GM18951 (cell line): ENCODE data around the gene ETV6.

Experiments used
- POLR2A ChIP-seq: IDR thresholded peaks from 4 replicates; pipeline ENCODE4 v1.6.1; 2011; ENCODE audit warnings: mild to moderate bottlenecking; ENCODE audit not compliant: insufficient read length, insufficient read depth; ENCODE audit errors: extremely low read depth
- in situ Hi-C: fragments of 300-500 bp; cut with MboI; formaldehyde crosslinking; loops from one replicate; pipeline ENCODE4 v1.12.0; 2022; ENCODE audit warnings: low sequenced_read_pairs, mixed read lengths, inconsistent platforms; ENCODE audit not compliant: unreplicated experiment

Gene ETV6

GRCh38 chr12:11726659-11727058 is 77.2 kb downstream of the ETV6 start:
- in situ Hi-C loops, result no loop called here
- no peak for TF ChIP-seq POLR2A

GRCh38 chr12:11727133-11727664 is 77.7 kb downstream of the ETV6 start:
- TF ChIP-seq POLR2A, result no peak
- in situ Hi-C loops, result no loop called here

GRCh38 chr12:11728154-11728755 is 78.8 kb downstream of the ETV6 start:
- no peak for TF ChIP-seq POLR2A
- in situ Hi-C loops, result no loop called here

GRCh38 chr12:11729008-11729407 is 79.5 kb downstream of the ETV6 start:
- in situ Hi-C loops, result no loop called here
- no peak for TF ChIP-seq POLR2A

GRCh38 chr12:11729439-11730150 is 80.1 kb downstream of the ETV6 start:
- TF ChIP-seq POLR2A, result no peak
- in situ Hi-C loops, result no loop called here

- in situ Hi-C loops, result no loop called here
- no peak for TF ChIP-seq POLR2A
Observed at GRCh38 chr12:11730299-11731041, 81.0 kb downstream of the ETV6 start.

GRCh38 chr12:11731042-11731357 is 81.5 kb downstream of the ETV6 start:
- in situ Hi-C loops, result no loop called here
- TF ChIP-seq POLR2A, result no peak

- no peak for TF ChIP-seq POLR2A
- in situ Hi-C loops, result no loop called here
Observed at GRCh38 chr12:11731455-11731854, 82.0 kb downstream of the ETV6 start.

GRCh38 chr12:11732023-11732422 is 82.5 kb downstream of the ETV6 start:
- no peak for TF ChIP-seq POLR2A
- in situ Hi-C loops, result no loop called here

- in situ Hi-C loops, result no loop called here
- no peak for TF ChIP-seq POLR2A
Observed at GRCh38 chr12:11732715-11733114, 83.2 kb downstream of the ETV6 start.

- no peak for TF ChIP-seq POLR2A
- in situ Hi-C loops, result no loop called here
Observed at GRCh38 chr12:11734580-11735180, 85.2 kb downstream of the ETV6 start.

GRCh38 chr12:11738450-11738849 is 89.0 kb downstream of the ETV6 start:
- in situ Hi-C loops, result no loop called here
- TF ChIP-seq POLR2A, result no peak

GRCh38 chr12:11739980-11740577 is 90.6 kb downstream of the ETV6 start:
- in situ Hi-C loops, result no loop called here
- TF ChIP-seq POLR2A, result no peak
